HG03280 (cell line): ENCODE results near the gene NUP93.

Experiments used
- ATAC-seq: cut with Tn5 transposase; IDR thresholded peaks from one replicate; pipeline ENCODE4 v1.9.1; 2021; ENCODE audit warnings: mild to moderate bottlenecking, moderate library complexity; ENCODE audit not compliant: unreplicated experiment

The NUP93 gene

GRCh38 chr16:56885446-56886162 is 155.7 kb downstream of the NUP93 start:
- ATAC-seq, result no peak

- ATAC-seq, result no peak
Measured at GRCh38 chr16:56886296-56886695, 156.4 kb downstream of the NUP93 start.

DNA sequence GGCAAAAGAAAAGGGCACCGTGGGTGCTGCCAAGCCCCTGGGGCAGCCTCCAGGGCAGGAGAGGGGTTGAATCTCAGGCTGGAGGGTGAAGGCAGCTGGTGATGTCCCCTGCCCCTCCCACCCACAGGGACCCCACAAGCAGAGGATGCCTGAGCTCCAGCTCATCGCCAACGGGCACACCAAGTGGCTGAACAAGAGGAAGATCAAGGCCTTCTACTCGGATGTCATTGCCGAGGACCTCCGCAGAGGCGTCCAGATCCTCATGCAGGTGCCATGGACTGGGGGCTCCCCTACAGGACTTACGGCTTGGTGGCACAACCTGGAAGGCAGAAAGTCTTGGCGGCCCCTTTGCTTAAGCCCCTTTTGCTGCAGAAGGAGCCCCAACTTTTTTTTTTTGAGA is 156.9 kb downstream of the NUP93 start:
- ATAC-seq, result no peak

DNA sequence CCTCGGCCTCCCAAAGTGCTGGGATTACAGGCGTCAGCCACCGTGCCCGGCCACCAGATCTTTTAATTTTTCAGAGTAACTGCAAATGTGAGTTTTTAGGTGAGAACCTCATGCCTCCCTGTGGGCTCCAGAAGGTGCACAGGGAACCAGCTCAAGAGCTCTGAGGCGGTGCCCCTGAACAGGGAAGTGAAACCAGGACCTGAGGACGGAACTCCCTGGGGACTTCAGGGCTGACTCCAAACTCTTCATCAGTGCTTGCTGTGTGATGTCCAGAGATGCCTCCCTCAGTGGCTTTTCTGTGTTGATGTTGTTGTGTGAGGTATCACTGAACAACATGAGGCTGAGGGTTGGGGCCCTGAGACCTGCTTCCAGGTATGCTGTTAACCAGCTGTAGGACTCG is 158.9 kb downstream of the NUP93 start:
- ATAC-seq, result no peak

GRCh38 chr16:56889206-56889605 is 159.3 kb downstream of the NUP93 start:
- ATAC-seq, result no peak

DNA sequence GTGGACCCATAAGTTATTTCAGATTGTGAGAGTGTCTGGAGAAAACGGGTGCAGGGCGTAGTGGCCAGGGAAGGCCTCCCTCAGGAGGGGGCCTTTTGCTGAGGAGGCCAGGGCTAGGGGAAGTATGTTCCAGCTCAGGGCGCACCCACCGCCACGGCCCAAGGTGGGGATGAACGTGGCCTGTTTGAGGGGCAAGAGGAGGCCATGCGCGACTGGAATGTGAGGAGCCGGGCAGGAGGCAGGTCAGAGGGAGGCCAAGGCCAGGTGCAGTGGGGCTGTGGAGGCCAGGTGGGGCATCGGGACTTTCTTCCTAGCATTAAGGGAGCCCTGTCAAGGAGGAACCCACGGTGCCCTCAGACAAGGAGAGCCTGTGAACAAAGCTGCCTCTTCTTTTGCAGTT is 161.8 kb downstream of the NUP93 start:
- ATAC-seq, result no peak

- ATAC-seq, result no peak
Measured at GRCh38 chr16:56892705-56893104, 162.8 kb downstream of the NUP93 start.

DNA sequence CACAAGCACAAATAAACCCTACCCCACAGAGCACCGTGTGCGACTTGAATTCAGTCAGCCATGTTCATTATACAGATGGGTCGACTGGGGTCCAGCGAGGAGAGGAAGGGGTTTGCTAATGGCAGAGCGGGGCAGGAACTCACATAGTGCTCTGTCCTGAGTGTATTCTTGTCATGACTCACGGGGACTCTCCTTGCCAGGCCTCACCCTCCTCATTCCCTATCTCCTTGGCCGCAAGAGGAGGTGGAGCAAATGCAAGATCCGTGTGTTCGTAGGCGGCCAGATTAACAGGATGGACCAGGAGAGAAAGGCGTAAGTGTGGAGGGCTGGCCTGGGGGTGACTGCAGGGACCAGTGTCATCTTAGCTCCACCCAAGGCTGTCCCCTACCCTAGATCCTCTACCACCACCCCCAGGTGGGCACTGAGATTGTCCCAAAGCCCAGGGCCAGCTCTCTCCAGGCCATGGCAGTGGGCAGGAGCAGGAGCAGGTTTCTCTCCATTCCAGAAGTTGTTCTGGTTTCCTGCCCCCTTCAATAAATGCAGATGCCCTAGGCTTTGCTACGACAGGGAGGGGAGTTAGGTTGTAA is 164.5 kb downstream of the NUP93 start:
- ATAC-seq, result no peak

DNA sequence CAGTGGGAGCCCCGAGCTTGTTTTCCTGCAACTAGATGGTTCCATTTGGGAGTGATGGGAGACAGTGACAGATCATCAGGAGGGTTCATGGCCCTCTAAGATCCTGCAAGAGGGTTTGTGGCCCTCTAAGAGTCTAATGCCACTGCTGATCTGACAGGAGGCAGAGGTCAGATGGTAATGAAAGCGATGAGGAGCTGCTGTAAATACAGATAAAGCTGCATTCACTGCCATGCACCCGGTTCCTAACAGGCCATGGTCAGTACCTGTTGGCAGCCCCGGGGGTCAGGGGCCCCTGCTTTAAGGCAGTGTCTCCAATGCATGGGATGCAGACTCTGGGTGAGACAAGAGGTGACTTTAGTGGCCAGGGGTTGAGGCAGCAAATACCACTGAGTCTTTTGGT is 165.9 kb downstream of the NUP93 start:
- ATAC-seq, result no peak

DNA sequence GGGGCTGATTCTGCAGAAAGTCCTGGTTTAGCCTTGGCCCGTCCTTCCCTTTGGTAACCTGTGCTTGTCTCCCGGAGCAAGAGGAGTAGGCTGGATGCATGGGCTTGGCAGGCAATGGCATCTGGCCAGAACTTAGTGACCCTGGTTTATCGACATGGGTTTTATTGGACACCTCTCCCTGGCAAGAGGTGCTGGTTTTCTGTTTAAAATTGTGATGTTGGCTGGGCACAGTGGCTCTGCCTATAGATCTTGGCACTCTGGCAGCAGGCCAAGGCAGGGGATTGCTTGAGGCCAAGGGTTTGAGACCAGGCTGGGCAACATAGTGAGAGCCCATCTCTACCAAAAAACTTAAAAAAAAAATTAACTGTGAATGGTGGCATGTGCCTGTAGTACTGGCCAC is 166.3 kb downstream of the NUP93 start:
- no peak for ATAC-seq

DNA sequence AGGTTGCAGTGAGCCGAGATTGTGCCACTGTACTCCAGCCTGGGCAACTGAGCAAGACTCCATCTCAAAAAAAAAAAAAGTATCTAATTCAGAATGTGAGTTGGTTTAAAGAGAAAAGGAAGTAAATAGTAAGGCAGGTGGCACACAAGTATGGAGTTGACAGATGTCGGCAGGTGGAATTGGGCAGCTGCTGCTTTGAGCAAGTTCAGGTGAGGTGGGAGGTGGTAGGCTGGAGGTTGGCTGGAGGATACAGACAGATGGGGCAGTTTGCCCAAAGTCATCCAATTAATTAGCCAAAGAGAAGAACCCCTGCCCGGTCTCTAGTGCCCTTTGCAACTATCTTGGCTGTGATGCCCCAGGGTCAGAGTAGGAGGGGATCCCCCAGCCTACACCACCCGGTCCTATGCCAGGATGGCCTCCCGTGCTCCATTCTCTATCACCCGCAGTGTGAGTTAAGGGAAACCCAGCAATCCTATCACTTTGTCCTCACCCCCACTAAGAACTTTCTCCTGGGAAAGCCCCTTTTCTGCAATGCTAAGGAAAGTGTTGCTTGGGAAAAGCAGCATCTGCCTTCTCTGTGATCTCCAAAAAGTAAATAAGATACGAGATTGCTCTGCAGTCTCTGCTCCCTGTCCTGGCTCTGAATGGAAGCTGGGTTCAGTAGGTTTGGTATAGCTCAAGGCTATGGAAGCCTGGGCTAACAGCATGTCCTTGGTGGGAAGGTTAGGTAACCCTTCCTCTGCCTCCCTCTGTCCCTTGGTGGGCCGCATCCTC is 167.3 kb downstream of the NUP93 start:
- no peak for ATAC-seq

- ATAC-seq, result peak; percentile 72
Measured at GRCh38 chr16:56898847-56899246, 168.9 kb downstream of the NUP93 start.
